ENCODE results near the gene CTNNA2. TPM values are rescaled to one million over a fixed set of nuclear protein-coding genes. Genes with fewer than 3 reads are reported as not detected.

Gene CTNNA2
- total RNA-seq, 2 donors from 2014 or later, result not detected

DNA sequence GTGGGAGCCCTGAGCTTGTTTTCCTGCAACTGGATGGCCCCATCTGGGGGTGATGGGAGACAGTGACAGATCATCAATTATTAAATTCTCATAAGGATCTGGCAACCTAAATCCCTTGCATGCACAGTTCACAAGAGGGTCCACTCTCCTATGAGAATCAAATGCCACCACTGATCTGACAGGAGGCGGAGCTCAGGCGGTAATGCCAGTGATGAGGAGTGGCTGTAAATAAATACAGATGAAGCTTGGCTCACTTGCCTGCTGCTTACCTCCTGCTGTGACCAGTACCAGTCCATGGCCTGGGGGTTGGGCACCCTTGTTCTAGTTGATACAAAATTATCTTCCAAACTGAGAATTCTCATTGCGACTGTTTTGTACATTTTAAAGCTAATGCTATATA lies 258.6 kb downstream of the CTNNA2 start:
- no peak for DNase-seq
- intact Hi-C loops (cut with DNase I), result no loop called here
- ATAC-seq, result no peak

DNA sequence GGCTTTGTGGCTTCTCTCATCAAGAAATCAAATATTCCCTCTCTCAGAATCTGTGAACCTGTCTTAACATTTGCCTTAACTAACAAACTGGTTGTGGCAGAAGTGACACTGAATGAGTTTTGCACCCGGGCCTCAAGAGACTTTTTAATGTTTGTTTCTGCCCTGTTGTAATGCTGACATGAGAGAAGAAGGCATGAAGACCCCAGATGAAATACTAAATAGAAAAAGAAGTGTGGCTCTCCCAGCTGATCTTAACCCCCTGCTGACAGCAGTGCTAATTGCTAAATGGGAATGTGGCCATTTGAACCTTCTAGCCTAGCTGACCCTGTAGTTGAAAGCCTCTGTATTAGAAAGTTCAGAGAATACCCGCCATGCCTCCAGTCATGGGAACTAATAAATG lies 261.2 kb downstream of the CTNNA2 start:
- intact Hi-C loops (cut with DNase I), result no loop called here
- ATAC-seq, result no peak
- DNase-seq, result no peak

DNA sequence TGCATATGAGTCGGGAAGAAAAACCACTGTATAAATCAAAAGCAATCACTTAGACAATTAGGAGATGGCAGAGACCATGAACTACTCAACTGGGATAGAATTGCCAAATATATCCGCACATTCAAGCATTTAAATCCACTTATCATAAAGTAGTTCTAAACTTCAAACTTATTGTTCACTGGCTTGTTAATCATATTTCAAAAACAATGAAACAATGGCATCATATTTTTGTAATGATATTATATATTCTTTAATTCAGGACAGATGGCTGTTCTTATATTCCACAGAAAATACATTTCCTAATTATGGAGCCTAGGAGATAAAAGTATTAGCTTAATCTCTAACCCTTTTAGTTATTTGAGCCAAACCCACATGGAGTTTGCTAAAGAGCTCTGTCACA lies 263.6 kb downstream of the CTNNA2 start:
- no peak for DNase-seq
- ATAC-seq, result no peak
- intact Hi-C loops (cut with DNase I), result no loop called here

DNA sequence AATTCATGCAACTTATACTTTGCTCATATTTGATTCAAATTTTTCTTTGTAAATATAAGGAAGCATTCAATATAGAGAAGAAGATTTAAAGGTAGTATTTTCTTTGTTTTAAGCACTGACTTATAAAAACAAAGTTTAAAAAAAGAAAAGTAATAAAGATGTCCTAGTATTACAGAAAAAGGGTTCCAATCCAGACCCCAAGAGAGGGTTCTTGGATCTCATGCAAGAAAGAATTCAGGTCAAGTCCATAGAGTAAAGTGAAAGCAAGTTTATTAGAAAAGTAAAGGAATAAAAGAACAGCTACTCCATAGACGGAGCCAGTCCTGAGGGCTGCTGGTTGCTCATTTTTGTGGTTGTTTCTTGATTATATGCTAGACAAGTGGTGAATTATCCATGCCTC lies 267.9 kb downstream of the CTNNA2 start:
- DNase-seq, result no peak
- intact Hi-C loops (cut with DNase I), result no loop called here
- no peak for ATAC-seq

DNA sequence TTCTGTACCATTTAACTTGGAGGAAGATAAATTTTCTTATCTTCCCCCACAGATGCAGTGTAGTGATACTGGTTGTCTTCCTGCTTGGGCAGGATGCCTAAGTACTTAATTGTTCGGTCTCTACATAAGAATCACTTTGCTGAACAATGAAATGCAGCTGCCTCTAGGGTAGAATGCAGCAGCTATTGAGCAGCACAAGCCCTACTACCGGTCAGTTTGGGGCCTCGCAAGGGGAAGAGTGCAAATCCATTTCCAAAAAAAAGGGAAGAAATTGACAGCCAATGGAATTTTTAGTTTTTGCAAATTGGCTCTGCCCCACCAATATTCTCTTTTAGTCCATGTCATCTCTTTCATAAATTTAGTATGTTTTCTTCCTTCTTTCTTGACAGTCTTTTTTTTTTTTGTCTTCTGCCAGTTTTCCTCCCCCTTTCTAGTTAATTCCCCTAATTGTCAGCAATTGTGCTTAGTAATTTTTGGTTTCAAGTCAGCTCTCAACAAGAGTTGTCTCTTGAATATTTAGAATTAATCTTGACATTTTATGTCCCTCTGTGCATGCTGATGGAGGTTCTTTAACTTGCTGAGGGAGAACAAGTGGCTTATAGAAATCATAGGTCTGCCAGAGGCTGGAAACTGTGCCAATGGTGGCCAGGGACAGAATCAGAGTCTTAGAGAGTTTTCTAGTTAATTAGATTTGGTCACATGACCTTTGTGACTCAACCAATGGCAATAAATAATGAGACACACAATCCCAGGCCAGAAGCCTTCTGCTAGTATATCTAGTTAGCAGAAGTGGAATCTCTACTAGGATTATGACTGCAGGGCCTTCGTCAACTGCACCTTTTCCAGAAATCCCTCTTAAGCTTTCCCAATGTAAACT lies 270.0 kb downstream of the CTNNA2 start:
- no peak for DNase-seq
- intact Hi-C loops (cut with DNase I), result no loop called here

DNA sequence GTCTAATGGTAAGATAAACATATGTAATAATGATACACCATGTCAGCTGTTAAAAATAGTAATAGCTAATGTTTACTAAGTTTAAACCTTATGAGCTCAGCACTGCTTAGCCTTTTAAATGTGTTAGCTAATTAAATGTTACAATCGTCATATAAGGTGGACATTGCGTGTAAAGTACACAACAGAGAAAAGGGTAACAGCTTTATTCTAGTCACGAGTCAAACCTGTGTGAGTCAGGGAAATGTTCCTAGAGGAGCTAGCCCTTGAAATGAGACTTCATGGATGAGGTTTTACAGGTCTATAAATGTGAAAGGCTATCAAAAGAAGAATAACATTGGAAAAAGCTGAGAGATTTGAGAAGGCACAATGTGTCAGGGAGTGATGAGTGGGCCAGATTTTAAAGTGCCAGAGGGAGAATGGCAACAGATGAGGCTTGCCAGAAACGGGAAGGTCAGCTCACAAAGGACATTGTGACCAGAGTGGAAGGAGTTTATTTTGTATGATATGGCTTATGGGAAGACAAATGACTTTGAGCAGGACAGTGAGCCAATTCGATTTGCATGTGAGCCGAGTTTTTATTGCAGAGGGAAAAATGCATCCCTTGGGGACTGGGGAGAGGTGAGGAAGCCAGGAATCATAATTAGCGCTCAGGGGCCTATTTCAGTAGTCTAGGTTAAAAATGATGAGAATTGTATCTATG lies 276.3 kb downstream of the CTNNA2 start:
- intact Hi-C loops (cut with DNase I), result no loop called here
- DNase-seq (no peak), ATAC-seq (no peak)

More for the DNA sequence above, 270.0 kb downstream of the CTNNA2 start:
- no peak for ATAC-seq

DNA sequence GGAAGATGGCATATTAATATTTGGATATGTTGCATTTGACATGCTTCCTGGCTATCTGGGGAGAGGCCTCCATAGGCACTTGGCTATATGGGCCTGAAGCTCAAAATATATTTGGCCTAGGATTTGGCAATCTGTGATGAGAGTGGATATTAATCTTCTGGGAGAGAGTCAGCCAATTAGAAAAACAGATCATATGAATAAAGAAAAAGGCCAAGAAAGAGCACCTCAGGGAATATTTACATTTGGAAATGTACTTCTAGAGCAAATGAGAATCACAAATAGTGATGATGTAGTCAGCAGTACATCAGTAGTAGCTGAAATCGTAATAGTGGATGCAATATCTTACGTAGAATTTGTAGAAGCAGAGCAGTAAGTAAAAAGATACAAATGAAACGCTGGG lies 277.0 kb downstream of the CTNNA2 start:
- ATAC-seq, result no peak
- intact Hi-C loops (cut with DNase I), result no loop called here
- no peak for DNase-seq

DNA sequence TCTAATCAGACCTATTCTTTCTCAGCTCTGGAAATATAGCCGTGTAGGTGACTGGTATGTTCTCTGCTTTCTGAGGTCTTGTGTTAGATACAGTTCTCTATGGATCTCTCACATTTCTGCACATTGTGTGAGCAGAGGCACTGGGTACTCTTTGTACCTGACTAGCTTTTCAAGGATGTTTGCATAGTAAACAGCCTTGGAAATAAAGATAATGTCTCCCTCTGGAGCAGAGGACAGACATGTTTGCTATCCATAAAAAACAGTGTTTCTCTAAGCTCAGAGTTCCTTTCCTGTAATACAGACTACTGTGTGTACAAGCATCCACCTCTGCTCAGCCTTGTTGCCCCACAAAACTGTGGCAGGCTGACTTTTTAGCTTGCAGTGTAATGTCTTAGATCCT lies 279.2 kb downstream of the CTNNA2 start:
- no peak for DNase-seq
- intact Hi-C loops (cut with DNase I), result no loop called here

DNA sequence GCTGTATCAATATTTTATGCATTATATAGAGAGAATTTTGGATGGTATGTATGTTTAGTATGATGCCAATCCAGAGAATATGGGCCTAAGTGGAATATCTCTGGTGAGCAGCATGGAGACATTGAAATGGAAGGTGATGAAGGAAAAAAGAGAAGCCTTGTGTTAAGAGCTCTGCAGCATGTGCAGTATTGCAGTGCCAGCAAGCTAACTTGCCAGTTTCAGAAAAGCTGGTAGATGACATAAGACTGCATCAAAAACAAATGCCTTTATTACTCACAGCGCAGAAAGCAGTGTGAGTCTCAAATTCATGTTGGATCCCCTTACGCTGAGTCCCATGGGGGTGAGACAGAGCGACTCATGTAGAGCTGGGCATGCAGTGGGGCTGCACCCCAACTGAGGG lies 280.2 kb downstream of the CTNNA2 start:
- ATAC-seq (no peak), DNase-seq (no peak)
- intact Hi-C loops (cut with DNase I), result no loop called here

More for the DNA sequence above, 279.2 kb downstream of the CTNNA2 start:
- no peak for ATAC-seq

DNA sequence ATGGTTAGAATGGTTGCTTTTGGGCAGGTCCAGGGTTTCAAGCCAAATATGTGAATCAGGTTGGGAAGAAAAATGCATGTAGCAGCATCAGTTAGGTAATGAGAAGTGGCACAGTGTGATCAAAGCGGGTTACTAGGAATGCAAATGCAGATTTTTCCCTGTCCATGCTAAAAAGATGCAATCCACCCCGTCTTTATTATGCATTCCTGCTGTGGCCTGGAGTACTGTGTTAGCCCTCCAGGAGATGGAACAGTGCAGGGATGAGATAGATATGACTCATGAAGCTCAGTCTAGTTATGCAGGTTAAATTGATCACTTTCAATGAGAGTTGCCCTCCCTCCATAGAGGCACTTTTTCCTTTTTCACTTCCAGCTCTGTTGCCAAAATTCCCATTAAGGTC lies 283.8 kb downstream of the CTNNA2 start:
- no peak for ATAC-seq
- no peak for DNase-seq
- intact Hi-C loops (cut with DNase I), result no loop called here

DNA sequence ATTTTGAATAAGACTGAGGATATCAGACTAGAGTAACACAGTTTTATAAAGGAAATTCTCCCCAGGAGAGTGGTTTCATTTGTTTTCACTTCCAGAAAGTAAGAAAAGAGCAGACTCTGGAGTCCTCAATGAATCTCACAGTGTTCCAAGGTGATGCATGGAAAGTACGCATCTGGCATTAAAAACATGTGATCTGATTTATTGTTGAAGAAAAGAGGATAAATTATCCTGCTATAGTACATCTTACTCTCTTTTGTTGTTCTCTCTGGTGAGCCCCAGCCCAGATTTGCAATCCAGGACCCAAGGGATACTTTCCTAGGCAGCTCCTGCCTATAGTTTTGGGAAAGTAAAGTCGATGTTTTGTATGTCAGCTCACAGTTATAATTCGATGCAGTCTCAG lies 285.9 kb downstream of the CTNNA2 start:
- DNase-seq (no peak), ATAC-seq (no peak)

DNA sequence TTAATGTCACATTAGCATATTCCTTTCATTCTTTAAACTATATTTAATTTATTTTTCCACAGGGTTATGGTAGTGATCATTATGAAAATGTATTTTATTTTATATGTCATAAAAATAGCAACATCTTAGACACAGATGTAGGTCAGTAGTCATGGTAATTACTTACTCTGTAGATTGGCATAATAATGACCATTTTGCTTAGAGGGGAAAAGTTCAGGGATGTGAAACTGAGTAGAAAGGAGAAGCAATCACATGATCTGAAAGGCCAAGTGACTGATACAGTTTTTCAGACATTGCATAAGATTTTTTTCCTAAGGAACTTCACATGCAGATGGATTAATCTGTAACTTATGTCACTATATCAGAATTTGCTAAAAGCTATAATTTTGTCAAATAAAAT lies 286.9 kb downstream of the CTNNA2 start:
- ATAC-seq, result no peak
- intact Hi-C loops (cut with DNase I), result no loop called here
- no peak for DNase-seq

More for the DNA sequence above, 285.9 kb downstream of the CTNNA2 start:
- intact Hi-C loops (cut with DNase I), result no loop called here

DNA sequence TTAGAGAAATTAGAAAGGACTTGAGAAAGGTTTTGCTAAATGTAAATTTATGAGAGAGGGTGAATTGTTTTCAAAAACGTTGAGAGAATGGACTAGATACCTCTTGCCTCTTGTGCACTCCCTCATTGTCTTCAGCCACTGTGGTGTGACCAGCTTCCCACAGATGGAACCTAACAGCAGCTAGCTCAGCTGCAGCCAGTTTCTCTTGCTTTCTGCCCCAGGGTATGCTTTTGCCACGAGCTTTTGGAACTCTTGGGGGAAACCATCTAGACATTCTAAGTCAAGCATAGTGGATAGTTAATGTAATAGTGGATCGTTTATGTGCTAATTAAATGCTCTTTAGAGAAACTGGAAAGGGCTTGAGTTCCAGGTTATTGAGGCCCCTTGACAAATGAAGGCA lies 288.2 kb downstream of the CTNNA2 start:
- intact Hi-C loops (cut with DNase I), result no loop called here
- ATAC-seq (no peak), DNase-seq (no peak)

DNA sequence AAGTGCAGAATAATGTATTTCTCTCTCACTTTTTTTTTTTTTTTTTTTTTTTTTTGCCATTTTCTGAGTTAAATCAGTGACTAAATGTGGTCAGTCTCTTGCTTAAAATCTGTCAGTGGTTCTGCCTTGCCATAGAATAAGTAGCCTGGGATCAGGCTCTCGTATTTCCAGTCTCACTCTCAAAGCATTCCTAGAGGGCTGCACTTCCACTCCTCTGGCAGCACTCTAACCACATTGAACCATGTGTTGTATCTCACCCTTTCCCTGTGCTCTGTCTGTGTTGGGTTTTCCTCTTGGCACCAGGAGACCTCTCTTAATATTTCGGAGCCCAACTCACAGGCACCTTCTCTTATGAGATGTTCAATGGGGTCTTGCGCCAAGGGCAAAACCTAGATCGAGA lies 304.4 kb downstream of the CTNNA2 start:
- DNase-seq (no peak), ATAC-seq (no peak)
- intact Hi-C loops (cut with DNase I), result no loop called here

DNA sequence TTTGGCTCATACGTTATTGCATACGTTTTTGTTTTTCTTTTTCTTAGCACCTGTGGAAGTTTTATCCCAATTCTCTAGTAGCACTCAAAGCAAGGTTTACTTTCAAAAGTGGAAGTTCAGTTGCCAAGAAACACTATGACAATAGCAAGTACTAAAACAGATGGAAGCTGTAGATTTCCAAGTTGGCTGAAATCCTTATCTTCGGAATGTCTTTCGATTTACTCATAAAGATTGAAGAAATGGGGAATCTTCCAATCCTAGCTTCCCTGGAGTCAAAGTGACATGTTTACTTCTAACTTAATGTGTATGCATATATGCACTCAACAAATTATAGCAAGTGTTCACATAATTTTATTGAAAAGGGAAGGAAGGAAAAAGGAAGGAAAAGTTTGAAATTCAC lies 307.4 kb downstream of the CTNNA2 start:
- DNase-seq, result no peak
- no peak for ATAC-seq
- intact Hi-C loops (cut with DNase I), result no loop called here

DNA sequence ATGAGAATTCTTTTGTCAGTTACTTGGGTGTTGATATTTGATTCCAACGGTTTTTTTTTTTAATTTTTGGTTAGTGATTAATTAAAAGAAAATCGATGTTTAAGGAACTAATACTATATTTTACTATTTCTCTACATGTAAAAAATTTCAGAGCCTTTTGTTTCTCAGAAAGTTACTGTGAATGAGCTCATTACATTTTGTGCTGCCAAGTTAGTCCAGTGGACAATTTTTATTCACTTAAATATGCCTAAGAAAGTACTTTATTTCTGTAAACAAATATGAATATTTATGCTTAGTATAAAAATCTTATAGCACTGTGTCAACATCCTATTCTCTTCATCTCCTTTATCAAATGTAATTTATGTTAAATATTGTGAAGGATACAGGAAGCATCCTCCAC lies 309.3 kb downstream of the CTNNA2 start:
- intact Hi-C loops (cut with DNase I), result no loop called here
- no peak for DNase-seq
- no peak for ATAC-seq

DNA sequence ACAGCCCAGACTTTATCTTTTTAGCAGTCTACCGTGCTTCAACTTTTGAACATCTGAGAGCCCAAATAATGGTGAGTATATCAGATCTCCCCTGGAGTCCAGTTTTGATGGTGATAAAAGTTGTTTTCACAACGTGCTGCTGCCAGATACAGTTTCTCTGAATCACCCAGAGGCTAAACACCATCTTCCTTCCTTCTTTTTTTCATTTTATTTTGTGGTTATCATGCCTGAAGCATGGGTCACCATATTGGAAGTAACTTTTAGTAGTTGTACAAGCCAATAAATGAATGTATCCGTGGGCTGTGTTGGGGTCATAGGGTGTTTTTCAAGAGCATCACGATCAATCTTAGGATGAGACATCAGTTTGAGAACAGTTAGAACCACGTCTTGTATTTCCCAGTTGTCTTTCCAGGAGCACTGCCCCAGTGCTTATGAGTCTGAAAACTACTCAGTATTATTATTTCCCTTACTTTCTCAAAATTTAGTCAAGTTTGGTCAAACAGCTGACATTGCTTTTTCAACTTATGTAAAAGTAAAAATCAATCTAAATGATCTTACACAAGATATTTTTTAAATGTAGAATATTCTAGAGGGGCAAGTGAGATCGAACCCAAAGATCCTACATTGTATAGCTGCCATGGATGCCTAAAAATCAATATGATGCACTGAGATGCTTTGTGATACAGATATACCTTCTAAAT lies 311.4 kb downstream of the CTNNA2 start:
- ATAC-seq (no peak), DNase-seq (no peak)
- intact Hi-C loops (cut with DNase I), result no loop called here

DNA sequence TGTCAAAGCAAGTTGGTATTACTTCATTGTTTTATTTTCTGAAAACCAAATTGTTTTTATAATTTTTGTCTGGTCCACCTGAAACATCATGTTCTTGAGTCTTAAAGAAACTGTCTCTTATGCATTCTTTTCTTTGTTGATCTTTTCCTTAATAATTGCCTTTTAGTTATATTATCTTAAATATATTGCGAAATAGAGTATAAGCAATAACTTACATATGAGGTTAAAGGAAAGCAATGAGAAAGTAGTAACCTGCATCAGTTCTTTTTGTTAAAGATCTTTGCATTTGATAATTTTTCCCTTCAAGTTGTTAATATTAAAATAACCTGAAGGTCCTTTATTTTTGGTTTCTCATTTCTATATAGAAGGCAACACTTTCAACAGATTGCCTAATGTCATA lies 315.0 kb downstream of the CTNNA2 start:
- no peak for ATAC-seq
- no peak for DNase-seq
- intact Hi-C loops (cut with DNase I), result no loop called here

DNA sequence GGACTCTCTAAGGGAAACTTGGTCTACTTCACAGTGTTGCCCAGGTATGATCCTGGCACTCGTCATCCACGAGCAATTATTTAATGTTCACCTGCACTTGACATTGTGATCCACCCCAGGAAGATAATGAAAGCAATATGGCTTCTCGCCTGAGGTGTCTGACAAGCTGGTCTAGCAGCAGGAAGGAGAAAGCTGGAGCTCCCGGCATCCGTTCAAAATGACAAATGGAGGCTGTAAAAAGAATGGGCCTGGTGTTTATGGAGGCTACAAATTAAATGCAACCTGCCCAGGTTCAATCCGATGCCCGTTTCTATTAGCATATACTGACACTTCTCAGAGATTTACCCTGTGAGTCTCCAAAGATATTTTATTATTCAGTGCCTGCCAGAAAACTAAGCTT lies 317.6 kb downstream of the CTNNA2 start:
- intact Hi-C loops (cut with DNase I), result no loop called here
- no peak for DNase-seq

DNA sequence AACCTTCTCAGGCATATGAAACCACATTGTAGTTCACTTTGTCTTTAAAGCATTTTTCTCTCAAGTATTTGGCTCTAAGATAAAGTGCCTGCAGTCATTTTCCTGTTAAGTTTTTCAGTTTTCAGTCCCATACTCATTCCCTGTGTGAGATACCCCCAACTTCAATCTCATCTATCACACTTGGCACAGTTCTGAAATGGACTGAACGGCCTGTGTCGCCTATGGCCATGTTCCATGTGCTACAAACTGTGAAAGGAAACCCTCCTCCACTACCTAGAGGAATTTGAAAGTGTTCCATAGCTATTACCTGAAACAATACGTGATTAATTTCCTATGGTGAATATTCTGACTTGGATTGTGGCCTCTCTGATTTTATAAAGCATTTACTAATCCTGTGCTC lies 319.1 kb downstream of the CTNNA2 start:
- ATAC-seq (no peak), DNase-seq (no peak)
- intact Hi-C loops (cut with DNase I), result no loop called here

More for the DNA sequence above, 317.6 kb downstream of the CTNNA2 start:
- no peak for ATAC-seq

All from left cardiac atrium (tissue), 4 donors.